TTC549 (cell line): ENCODE data around the gene LTA.

Experiments
- FAIRE-seq: peaks from 2 replicates; lab custom pipeline; 2012; peaks lifted over from hg19 to GRCh38; lab: Jason Lieb, UNC

The LTA gene, protein sequence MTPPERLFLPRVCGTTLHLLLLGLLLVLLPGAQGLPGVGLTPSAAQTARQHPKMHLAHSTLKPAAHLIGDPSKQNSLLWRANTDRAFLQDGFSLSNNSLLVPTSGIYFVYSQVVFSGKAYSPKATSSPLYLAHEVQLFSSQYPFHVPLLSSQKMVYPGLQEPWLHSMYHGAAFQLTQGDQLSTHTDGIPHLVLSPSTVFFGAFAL

DNA sequence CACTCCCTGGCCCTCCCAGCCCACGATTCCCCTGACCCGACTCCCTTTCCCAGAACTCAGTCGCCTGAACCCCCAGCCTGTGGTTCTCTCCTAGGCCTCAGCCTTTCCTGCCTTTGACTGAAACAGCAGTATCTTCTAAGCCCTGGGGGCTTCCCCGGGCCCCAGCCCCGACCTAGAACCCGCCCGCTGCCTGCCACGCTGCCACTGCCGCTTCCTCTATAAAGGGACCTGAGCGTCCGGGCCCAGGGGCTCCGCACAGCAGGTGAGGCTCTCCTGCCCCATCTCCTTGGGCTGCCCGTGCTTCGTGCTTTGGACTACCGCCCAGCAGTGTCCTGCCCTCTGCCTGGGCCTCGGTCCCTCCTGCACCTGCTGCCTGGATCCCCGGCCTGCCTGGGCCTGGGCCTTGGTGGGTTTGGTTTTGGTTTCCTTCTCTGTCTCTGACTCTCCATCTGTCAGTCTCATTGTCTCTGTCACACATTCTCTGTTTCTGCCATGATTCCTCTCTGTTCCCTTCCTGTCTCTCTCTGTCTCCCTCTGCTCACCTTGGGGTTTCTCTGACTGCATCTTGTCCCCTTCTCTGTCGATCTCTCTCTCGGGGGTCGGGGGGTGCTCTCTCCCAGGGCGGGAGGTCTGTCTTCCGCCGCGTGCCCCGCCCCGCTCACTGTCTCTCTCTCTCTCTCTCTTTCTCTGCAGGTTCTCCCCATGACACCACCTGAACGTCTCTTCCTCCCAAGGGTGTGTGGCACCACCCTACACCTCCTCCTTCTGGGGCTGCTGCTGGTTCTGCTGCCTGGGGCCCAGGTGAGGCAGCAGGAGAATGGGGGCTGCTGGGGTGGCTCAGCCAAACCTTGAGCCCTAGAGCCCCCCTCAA, at the start of gene LTA:
TSS of gene LTA (plus strand) at position 249 of the 871 bp plus-strand sequence. CDS start at position 703, 454 bp downstream.
- no peak for FAIRE-seq

DNA sequence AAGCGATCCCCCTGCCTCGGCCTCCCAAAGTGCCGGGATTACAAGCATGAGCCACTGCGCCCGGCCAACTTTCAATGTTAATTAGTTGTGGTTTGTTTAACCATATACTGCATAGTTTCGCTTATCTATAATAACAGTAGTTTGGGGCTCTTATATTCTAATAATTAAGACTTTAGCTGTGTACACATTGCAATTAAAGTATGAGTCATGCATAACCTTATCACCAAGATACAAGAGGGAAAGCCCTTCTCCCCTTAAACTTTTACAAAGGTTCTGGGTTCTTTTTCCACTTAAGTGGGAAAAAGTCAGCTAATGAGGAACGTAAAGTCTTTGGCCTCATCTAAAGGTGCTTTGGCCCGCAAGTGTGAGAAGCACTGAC, 46.5 kb upstream of the LTA start:
- FAIRE-seq: no peak

DNA sequence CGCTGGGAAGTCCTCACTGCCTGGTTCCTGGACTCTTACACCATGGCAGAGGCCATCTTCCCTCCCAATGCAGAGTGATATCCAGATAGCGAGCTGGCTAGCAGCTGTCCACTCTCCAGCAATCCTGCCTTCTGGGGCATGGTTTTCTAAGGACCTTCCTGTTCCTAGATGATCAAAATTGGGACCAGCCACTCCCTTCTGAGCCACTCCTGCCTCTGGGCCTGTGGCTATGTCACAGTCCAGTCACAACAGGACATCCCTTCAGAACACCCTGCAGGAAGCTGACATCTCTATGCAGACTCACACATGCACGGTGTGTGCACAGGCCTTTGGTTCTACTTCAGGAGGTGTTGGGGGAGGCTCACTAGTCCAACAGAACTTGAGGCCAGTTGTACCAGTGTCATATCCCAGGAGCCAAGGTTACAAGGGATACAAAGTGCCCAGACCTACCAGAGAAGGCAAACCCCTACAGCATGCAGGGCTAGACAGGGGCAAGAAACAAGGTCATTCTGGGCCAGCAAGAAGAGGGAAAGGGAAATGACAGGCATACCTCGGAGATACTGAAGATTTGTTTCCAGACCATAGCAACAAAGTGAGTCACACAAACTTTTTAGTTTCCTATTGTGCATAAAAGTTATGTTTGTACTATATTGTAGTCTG, 46.0 kb upstream of the LTA start:
- no peak for FAIRE-seq

DNA sequence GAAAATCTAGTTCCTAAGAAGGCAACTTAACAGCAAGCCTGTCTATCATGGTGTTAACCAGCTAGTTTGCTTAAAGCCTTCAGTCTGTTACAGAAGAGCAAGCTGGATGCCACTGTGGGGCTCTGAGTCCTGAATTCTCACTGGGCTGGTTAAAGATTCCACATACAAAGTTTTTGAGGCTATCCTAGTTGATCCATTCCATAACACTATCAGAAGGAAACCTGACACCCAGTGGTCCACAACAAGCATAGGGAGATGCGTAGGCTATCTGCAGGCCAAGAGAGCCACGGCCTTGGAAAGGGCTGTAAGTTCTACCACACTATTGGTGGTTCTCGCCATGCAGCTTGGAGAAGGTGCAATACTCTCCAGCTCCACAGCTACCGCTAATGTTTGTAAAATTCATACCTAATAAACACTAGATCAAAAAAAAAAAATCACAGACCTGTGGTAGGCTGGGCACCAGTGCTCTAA, 43.7 kb upstream of the LTA start:
- FAIRE-seq: no peak

DNA sequence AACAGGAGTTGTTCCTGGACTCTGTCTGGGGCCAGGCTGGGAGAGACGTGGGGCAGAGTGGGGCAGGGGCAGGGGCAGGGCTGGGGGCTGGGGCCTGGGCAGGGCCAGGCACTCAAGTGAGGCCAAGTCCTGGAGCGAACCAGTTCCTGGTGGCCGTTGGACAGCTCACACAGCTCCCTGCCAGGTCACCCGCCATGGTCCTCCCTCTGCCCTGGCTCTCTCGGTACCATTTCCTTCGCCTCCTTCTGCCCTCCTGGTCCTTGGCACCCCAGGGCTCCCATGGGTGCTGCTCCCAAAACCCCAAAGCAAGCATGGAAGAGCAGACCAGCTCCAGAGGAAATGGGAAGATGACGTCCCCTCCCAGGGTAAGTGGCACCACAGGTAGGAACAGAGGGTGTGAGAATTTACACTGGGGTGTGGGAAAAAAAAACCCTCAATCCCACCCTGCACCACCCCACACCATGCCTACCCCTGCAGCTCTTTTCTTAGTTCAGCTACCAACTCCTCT, 43.2 kb upstream of the LTA start, which contains the start of gene MCCD1:
TSS of gene MCCD1 (plus strand) at position 142 of the 508 bp plus-strand sequence. CDS start at position 195, 53 bp downstream.
- FAIRE-seq: no peak

DNA sequence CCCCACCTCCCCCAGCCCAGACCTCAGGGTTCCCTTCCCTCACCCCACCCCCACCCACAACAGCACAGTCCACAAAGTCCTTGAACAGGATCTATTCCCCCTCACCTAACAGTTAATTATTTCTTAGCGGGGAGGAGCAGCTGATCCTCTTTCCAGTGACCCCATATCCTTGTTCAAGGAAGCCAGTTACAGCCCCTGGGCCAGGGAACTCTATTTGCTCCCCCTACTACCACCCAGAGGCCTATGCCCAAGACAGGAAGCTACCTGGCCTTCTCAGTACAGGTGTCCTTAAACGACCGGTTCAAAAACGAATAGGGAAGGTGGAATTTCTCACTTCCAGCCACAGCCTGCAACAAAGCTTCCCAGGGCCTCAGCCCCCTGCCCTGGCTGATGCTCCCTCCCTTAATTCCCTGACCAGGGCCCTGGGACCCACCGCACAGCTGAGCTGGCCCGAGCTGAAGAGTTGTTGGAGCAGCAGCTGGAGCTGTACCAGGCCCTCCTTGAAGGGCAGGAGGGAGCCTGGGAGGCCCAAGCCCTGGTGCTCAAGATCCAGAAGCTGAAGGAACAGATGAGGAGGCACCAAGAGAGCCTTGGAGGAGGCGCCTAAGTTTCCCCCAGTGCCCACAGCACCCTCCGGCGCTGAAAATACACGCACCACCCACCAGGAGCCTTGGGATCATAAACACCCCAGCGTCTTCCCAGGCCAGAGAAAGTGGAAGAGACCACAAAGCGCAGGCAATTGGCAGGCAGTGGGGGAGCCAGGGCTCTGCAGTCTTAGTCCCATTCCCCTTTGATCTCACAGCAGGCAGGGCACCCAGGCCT, 42.5 kb upstream of the LTA start:
- FAIRE-seq: no peak

DNA sequence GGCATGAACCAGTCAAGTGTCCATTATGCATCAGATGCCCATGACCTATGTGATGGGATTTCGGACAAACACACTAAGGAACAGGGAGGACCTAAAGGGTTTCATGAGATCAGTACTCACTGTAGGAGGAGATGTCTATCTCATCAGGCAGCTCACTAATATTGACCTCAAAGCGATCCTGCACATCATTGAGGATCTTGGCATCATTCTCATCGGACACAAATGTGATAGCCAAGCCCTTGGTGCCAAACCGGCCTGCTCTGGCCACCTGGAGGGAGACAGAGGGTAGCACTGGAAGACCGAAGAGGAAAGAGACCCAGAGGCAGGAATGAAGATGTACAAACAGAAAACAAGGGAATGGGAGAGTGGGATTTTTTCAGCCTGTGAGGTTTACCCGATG, 41.4 kb upstream of the LTA start:
- no peak for FAIRE-seq

DNA sequence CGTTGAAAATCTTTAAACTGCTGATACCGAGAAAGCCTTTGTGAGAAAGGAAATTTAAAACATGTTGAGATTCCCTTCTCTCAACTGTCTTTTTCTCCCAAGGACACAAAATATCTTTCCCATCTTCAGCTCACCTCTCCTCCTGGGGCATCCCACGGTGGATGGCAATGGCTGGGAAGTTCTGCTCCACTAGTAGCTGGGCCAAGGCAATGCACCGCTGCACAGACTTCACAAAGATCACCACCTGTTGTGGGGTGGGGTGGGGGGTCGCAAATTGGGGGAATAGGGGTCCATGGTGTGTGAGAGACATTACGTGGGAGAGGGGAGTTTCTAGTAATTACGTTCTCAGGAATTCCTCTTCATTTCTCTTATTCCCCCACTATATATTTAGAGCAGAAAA, 40.9 kb upstream of the LTA start:
- FAIRE-seq: no peak

DNA sequence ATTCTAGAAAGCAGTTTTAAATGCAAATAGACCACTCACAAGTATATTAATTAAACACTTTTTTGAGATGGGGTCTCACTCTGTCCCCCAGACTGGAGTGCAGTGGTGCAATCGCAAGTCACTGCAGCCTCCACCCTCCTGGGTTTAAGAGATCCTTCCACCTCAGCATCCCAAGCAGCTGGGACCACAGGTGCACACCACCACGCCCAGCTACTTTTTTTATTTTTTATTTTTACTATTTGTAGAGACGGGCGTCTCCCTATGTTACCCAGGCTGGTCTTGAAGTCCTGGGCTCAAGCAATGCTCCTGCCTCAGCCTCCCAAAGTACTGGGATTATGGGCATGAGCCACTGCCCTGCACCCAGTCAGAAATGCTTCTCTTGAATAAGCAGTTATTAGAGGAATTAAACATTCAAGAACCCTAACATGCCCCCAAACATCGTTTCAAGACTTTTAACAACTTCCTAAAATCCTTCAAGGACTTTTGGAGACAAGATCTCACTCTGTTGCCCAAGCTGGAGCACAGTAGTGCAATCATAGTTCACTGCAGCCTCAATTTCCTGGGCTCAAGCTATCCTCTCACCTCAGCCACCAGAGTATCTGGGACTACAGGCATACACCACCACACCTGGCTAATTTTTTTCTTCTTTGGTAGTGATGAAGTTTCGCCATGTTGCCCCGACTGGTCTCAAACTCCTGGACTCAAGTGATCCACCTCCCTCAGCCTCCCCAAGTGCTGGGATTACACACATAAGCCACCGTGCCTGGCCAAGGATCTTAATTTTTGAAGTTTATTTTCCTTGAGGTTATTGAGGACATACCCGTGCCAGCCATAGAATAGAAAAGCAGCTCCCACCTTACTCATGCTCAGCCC, 40.1 kb upstream of the LTA start:
- no peak for FAIRE-seq

DNA sequence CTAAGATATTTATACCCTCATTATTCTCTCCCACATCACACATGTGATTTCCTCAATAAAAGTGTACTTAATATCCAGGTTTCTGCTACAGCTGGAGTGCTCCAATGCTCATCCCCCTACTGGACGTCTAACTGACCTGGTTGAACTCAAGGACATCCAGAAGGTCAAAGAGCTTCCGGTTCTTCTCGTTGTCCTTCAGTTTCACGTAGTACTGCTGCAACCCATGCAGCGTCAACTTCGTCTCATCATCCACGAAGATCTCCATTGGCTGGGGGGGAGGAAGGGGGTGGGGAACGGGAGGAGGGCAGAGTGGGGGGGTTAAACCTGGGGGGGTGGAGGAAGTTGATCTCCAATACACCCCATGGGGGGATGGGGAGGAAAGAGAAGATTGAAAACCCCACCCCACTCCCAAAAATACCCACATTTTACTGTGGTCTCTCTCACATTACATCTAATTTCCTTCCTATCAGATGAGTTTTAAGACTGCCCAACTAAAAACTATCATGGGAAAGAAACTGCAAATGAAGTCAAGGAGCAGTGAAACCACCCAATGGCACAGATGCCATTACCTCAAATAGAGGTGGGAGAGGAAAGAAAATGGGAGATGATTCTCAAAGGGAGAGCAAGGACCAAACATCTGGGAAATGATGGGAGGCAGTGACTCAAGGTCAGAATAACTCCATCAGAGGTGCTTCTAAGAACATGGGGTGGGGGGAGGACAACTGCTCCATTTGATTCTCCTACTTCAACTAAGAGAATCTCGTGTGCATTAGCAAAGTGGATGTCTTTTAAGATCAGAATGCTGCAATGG, 39.2 kb upstream of the LTA start:
- FAIRE-seq: no peak

DNA sequence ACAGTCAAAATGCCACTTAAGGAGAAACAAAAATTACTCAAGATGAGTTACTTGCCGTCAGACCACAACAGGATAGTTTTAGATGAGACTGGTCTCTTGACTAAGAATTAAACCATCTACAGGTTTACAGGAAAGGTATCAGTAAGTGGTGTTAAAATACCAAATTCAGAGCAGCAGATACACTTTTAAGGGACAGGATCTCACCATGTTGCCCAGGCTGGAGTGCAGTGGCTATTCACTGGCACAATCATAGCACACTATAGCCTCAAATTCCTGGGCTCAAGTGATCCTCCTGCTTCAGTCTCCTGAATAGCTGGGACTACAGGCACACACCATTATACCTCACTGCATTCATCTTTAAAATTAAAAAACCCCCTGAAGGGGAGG, 38.6 kb upstream of the LTA start:
- FAIRE-seq: no peak

DNA sequence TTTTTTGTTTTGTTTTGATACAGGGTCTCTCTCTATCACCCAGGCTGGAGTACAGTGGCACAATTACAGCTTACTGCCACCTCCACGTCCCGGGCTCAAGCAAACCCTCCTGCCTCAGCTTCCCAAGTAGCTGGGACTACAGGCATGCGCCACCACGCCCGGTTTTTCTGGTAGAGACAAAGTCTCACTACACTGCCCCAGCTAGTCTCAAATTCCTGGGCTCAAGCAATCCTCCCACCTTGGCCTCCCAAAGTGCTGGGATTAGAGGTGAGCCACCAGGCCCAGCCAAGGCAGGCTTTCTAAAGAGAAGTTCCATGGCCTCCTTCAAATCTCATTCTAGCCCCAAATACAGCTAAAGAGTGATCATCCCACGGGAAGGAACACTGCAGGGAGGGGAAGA, 38.1 kb upstream of the LTA start:
- FAIRE-seq: no peak

DNA sequence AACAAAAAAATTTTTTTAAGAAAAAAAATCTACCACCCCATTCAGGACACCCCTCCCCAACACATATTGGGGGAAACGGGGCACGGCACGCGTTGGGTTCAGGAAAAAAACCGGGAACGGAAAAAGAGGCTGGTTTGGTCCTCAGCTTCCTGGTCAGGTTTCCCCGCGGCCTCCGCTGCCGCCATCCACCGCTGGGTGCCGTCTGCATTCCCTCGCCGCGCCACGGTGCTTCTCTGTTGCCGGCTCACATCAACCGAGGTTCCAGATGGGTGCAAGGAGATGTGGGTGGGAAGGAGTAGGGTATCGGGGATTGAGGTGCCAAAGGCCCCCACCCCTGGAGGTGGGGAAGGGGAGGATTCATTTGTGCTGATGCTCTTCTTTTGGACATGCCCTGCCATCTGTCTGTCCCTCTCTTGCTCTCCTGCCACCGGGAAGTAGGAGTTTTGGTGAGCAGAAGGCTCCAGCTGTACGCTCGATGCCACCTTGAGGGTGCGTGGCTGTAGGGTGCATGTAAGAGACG, 37.5 kb upstream of the LTA start:
- FAIRE-seq: no peak

DNA sequence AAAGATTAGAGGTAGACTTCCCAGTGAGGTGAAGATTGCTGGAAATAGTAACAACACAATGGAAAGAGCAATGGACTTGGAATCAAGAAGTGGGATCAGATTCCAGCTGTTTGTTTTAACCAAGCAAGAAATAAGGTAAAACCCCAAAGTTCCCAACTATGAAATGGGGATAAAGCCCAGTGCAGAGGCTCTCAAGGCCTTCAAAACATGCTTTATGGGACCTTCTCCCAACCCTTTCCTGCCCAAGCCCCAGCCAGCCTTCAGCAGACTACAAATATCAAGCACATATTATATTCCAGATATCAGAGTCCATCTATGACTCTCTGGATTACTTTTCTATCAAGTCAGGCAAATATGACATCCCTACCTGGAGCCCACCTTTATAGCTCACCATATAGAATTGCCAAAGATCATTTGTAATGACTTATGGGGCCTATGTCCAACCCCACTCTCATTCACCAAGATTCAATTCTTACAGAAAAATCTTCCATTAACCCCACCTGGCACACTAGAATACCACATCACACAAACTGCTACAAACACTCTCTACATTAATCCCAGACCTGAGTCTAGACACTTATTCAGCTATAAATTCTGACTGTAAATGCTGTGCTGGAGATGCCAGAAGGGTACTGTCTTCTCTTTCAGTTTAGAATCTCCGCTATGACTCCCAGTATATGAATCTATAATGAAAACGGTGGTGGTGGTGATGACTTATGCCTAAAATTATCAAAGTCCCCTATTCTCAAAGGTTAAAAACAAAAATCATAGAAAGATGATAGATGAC, 36.4 kb upstream of the LTA start:
- FAIRE-seq: no peak

DNA sequence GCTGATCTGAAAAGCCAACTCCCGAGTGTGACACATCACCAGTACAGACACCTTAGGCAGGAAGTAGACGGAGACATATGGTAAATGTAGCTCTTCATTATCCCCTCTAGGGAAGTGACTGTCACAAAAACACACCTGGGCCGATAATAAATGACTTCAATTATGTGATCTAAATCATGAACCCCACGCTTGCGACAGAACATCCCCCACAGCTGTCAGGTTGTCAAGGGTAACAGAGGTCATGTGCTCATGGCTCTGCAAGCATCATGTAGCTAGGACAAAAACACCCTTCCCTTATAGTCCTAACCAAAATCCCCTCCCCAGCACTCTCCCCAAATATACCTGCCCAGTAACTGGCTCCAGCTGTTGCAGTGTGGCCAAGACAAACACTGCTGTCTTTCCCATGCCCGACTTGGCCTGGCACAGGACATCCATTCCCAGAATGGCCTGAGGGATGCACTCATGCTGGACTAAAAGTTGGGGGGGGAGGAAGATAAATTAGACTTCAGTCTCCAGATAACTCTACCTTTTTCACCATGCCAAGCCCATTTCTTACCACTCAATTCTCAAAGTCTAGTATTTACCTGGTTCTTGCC, 33.2 kb upstream of the LTA start:
- no peak for FAIRE-seq

DNA sequence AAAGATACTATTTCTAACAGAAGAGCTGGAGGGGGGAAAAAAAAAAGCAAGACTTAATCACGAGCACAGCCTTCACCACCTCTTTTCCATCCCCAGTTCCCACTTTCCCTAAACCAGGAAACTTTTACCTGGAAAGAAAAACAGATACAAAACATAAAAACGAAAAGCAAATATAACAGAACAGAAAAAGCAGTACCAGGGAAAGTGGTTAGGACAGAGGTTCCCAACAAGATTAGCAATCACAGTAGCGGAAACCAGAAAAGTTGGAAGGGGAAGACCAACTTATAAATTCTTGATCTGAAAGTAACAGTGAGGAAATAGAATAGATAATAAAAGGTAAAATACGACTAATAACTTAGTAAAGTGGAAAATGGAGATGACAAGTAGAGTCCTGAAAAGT, 31.4 kb upstream of the LTA start:
- no peak for FAIRE-seq

DNA sequence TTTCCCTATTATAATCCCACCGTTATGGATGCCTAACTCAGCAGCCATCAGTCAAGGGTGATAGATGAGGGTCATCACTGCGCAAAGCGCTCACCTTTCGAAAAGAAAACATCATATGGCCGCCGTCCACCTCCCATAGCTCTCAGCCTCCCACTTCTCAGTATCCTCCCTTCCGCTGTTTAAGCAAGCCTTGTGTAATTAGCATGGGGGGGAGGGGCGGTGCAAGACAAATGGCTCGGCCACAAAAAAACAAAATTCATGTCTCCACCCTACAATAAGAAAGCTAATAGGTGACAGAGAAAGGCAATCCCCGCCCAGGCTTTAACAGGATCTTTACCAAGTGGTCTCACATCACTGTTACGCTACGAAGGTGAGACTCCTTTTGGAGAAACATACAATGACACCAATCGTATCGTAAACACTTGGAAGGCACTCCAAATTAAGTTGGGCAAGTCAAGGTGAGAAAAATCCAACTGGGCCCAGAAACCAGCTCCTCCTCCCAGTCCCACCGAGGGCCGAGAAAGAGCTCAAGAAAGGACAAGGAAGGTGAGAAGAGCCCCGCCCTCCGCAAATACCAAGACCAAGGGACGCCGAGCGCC, 30.9 kb upstream of the LTA start:
- FAIRE-seq: no peak
